CD14-positive monocyte (primary cell): ENCODE results near the gene ARPC5L. TPM values are rescaled to one million over a fixed set of nuclear protein-coding genes. Genes with fewer than 3 reads are reported as not detected.

Experiments
- DNase-seq, 3 donors: peaks; one replicate each; pipeline ENCODE4 v3.0.0-alpha.2; 2011 to 2022
- H2AFZ ChIP-seq: 2 replicates; pipeline ENCODE4 v1.6.0; 2012; ENCODE audit warnings: mild to moderate bottlenecking, low read depth, low read length, inconsistent platforms; ENCODE audit not compliant: insufficient read depth, poor library complexity, severe bottlenecking
- H3K27ac ChIP-seq, 2 donors: 1 replicate in 1 of 2; 2 replicates in 1 of 2; pipeline ENCODE4 v1.5.1; 2012 to 2013; ENCODE audit warnings: low read length in 2 of 2, control low read depth in 1 of 2, inconsistent platforms in 1 of 2, low read depth in 1 of 2, mild to moderate bottlenecking in 1 of 2
- H3K27me3 ChIP-seq, 2 donors: one replicate each; pipeline versions ENCODE4 v1.6.0 to v1.6.1; 2011 to 2013; ENCODE audit warnings: low read length in 2 of 2; ENCODE audit not compliant: control insufficient read depth in 2 of 2, insufficient read depth in 2 of 2
- H3K36me3 ChIP-seq, 2 donors: replicated peaks in 1 of 2; 1 replicate in 1 of 2; 2 replicates in 1 of 2; pipeline versions ENCODE4 v1.5.1 to v1.6.1; 2012 to 2013; ENCODE audit warnings: low read length in 2 of 2, control low read depth in 1 of 2, inconsistent platforms in 1 of 2, mild to moderate bottlenecking in 1 of 2; ENCODE audit not compliant: insufficient read depth in 2 of 2, control insufficient read depth in 1 of 2
- H3K4me1 ChIP-seq, 2 donors: 1 replicate in 1 of 2; 2 replicates in 1 of 2; pipeline versions ENCODE4 v1.5.1 to v1.6.1; 2012 to 2013; ENCODE audit warnings: low read length in 2 of 2, control low read depth in 1 of 2, inconsistent platforms in 1 of 2, mild to moderate bottlenecking in 1 of 2, moderate library complexity in 1 of 2; ENCODE audit not compliant: insufficient read depth in 2 of 2, control insufficient read depth in 1 of 2
- H3K4me2 ChIP-seq: replicated peaks from 2 replicates; pipeline ENCODE3; 2012; ENCODE audit warnings: low read length, moderate library complexity, mild to moderate bottlenecking; ENCODE audit not compliant: poor library complexity, severe bottlenecking; ENCODE audit errors: extremely low read depth
- H3K4me3 ChIP-seq, 3 experiments: fragments of 200-600 bp in 1 of 3; sonication (generic) in 1 of 3; replicated peaks in 1 of 3; 1 replicate in 2 of 3; 2 replicates in 1 of 3; pipeline ENCODE4 v1.5.1; 2011 to 2013; ENCODE audit warnings: low read length in 3 of 3, mild to moderate bottlenecking in 3 of 3, control low read depth in 2 of 3, low read depth in 2 of 3, inconsistent platforms in 1 of 3, moderate library complexity in 1 of 3
- H3K79me2 ChIP-seq: 2 replicates; pipeline ENCODE4 v1.6.0; 2012; ENCODE audit warnings: mild to moderate bottlenecking, control low read depth, inconsistent platforms, low read length, moderate library complexity; ENCODE audit not compliant: insufficient read depth
- H3K9ac ChIP-seq: 2 replicates; pipeline ENCODE4 v1.6.0; 2017; ENCODE audit warnings: low read length, mild to moderate bottlenecking; ENCODE audit not compliant: insufficient read depth, poor library complexity, severe bottlenecking
- H3K9me3 ChIP-seq, 2 donors: replicated peaks in 1 of 2; 1 replicate in 1 of 2; 2 replicates in 1 of 2; pipeline versions ENCODE4 v1.5.1 to v1.6.1; 2012 to 2013; ENCODE audit warnings: low read length in 2 of 2, control low read depth in 1 of 2; ENCODE audit not compliant: control insufficient read depth in 1 of 2, insufficient read depth in 1 of 2
- H4K20me1 ChIP-seq: 2 replicates; pipeline ENCODE4 v1.6.0; 2012; ENCODE audit warnings: mild to moderate bottlenecking, low read length, control low read depth, moderate library complexity; ENCODE audit not compliant: insufficient read depth
- H3K27ac Mint-ChIP-seq, 7 donors: one replicate each; pipeline ENCODE4 v1.8.0; 2020; ENCODE audit warnings: mild to moderate bottlenecking in 7 of 7, mixed read lengths in 7 of 7, moderate library complexity in 6 of 7, inconsistent platforms in 2 of 7
- H3K27me3 Mint-ChIP-seq, 3 donors: one replicate each; pipeline ENCODE4 v1.8.0; 2021 to 2022; ENCODE audit warnings: low read depth in 3 of 3, mild to moderate bottlenecking in 3 of 3, mixed read lengths in 3 of 3, moderate library complexity in 3 of 3, inconsistent platforms in 1 of 3
- H3K36me3 Mint-ChIP-seq, 2 donors: one replicate each; pipeline ENCODE4 v1.8.0; 2020; ENCODE audit warnings: mixed read lengths in 2 of 2, inconsistent platforms in 1 of 2, mild to moderate bottlenecking in 1 of 2
- H3K4me1 Mint-ChIP-seq: one replicate; pipeline ENCODE4 v1.8.0; 2020; ENCODE audit warnings: mild to moderate bottlenecking, mixed read lengths
- H3K4me3 Mint-ChIP-seq, 2 donors: one replicate each; pipeline ENCODE4 v1.8.0; 2020; ENCODE audit warnings: mild to moderate bottlenecking in 2 of 2, mixed read lengths in 2 of 2, moderate library complexity in 1 of 2
- H3K9me3 Mint-ChIP-seq, 7 donors: one replicate each; pipeline ENCODE4 v1.8.0; 2020 to 2022; ENCODE audit warnings: mixed read lengths in 7 of 7, mild to moderate bottlenecking in 6 of 7, moderate library complexity in 6 of 7, inconsistent platforms in 2 of 7
- WGBS: methylation state at CpG from one replicate; pipeline ENCODE4 v1.1.5; 2013; ENCODE audit warnings: missing lambda C conversion rate; ENCODE audit not compliant: insufficient coverage; 5-methylcytosine and 5-hydroxymethylcytosine counted together
- intact Hi-C, 2 donors: fragments of 100-400 bp; cut with micrococcal nuclease; formaldehyde crosslinking; loops; one replicate each; pipeline versions ENCODE4 v1.15.0 to v1.15.1; 2023
- polyA plus RNA-seq, 3 donors: library from polyadenylated mRNA; depleted of rRNA in 1 of 3; unstranded in 2 of 3; stranded (reverse) in 1 of 3; fragments of 300-500 nt in 2 of 3; fragments of >200 nt in 1 of 3; fragmentation: Illumina TruSeq in 2 of 3; gene quantifications; 1 replicate in 2 of 3; 2 replicates in 1 of 3; pipeline ENCODE4 v1.2.3, GENCODE V29; 2012 to 2021
- TF ChIP-seq, protein P1 (sequence below): fragments of 200-600 bp; IDR thresholded peaks from one replicate; pipeline ENCODE4 v1.8.0; 2022; ENCODE audit warnings: antibody characterized with exemption, mild to moderate bottlenecking

Gene ARPC5L
- polyA plus RNA-seq, 3 donors: 16.0 to 35.2 (median 20.7) TPM

DNA sequence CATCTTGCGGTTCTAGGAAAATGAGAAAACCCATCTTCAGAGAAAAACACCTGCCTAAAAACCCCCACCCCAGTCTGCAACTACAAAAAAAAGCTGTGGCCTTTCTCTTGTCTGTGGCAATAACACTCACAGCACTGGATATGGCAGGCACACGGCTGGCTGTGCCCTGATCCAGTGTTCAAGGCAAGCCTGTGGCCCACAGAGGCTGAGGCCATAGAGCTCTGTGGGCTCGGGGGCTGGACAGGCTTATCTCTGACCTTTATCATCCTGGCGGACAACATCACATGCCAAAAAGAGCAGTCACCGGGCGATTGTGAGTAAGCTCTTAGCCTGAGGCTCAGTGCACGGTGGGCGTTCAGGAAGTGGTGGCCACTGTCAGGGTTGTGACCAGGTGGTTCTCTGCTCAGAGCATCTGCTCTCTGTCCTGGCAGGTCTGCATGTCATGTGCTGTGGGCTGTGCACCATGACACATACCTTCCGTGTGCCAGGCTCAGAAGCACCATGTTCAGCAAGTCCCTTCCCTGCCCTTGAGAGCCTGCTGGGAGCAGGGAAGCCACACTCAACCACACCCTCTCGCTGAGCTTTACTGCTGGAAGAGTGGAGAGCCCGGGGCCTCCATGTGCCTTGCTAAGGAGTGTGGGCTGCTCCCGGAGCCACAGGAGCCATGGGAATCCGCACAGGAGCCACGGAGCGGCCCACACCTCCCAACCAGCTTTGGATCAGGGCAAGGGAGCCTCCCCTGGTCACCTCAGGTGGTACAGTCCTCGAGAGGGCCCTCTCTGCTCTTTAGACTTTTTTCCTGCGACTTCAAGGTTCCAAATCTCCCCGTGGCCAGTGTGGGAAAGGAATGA, 43.3 kb upstream of the ARPC5L start:
- Mint-ChIP-seq H3K4me1 (no peaks in the 10 kb centered on the region), H3K27me3 (peaks cover 3 to 6% (median 4%) of the 10 kb centered on the region in 3 donors), H3K36me3 (no peaks in the 10 kb centered on the region), H3K27ac (no peak overlapping the region), H3K9me3 (no peaks in the 10 kb centered on the region), H3K4me3 (no peak overlapping the region)
- no peaks in the 10 kb centered on the region for H4K20me1 ChIP-seq
- WGBS: 66% methylated on average over 12 of the region's 18 CpGs
- H3K27ac ChIP-seq: no peak overlapping the region
- intact Hi-C loops: no loop called here
- TF ChIP-seq, protein P1, sequence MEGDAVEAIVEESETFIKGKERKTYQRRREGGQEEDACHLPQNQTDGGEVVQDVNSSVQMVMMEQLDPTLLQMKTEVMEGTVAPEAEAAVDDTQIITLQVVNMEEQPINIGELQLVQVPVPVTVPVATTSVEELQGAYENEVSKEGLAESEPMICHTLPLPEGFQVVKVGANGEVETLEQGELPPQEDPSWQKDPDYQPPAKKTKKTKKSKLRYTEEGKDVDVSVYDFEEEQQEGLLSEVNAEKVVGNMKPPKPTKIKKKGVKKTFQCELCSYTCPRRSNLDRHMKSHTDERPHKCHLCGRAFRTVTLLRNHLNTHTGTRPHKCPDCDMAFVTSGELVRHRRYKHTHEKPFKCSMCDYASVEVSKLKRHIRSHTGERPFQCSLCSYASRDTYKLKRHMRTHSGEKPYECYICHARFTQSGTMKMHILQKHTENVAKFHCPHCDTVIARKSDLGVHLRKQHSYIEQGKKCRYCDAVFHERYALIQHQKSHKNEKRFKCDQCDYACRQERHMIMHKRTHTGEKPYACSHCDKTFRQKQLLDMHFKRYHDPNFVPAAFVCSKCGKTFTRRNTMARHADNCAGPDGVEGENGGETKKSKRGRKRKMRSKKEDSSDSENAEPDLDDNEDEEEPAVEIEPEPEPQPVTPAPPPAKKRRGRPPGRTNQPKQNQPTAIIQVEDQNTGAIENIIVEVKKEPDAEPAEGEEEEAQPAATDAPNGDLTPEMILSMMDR: no peak
- no peaks in the 10 kb centered on the region for H3K9me3 ChIP-seq
- H3K36me3 ChIP-seq: no peaks in the 10 kb centered on the region
- no peak for DNase-seq
- H3K4me2 ChIP-seq: no peak overlapping the region
- no peak overlapping the region for H3K4me3 ChIP-seq
- no peak overlapping the region for H3K9ac ChIP-seq
- H3K4me1 ChIP-seq: no peaks in the 10 kb centered on the region
- no peaks in the 10 kb centered on the region for H3K27me3 ChIP-seq
- no peak overlapping the region for H2AFZ ChIP-seq
- no peaks in the 10 kb centered on the region for H3K79me2 ChIP-seq

GRCh38 chr9:124820698-124821623, 41.0 kb upstream of the ARPC5L start:
- H3K27ac Mint-ChIP-seq: no peak overlapping the region
- H3K27me3 Mint-ChIP-seq: peaks cover 0 to 4% (median under 1%) of the 10 kb centered on the region in 3 donors
- no peaks in the 10 kb centered on the region for H3K9me3 Mint-ChIP-seq
- H3K4me1 Mint-ChIP-seq: no peaks in the 10 kb centered on the region
- no peak overlapping the region for H3K4me3 Mint-ChIP-seq
- Histone ChIP-seq H3K9me3 (no peaks in the 10 kb centered on the region), H3K4me2 (no peak overlapping the region), H4K20me1 (no peaks in the 10 kb centered on the region), H3K27ac (no peak overlapping the region), H2AFZ (no peak overlapping the region), H3K36me3 (no peaks in the 10 kb centered on the region), H3K4me3 (no peak overlapping the region), H3K9ac (no peak overlapping the region), H3K27me3 (no peaks in the 10 kb centered on the region), H3K4me1 (no peaks in the 10 kb centered on the region), H3K79me2 (no peaks in the 10 kb centered on the region)
- TF ChIP-seq, protein P1: no peak
- 94% methylated on average over 6 of the region's 12 CpGs for WGBS
- DNase-seq: no peak
- intact Hi-C loops: no loop called here
- H3K36me3 Mint-ChIP-seq: no peaks in the 10 kb centered on the region
